GM10248 (cell line): ENCODE results near the gene SETBP1.

Experiments
- CTCF ChIA-PET: fragments of 300-600 bp; sonication (Branson Sonifier 250); formaldehyde crosslinking; extraction: SDS; loops from one replicate; lab custom pipeline; 2021; ENCODE audit warnings: antibody characterized with exemption; lab: Yijun Ruan, JAX
- POLR2A ChIA-PET: fragments of 350-650 bp; sonication (Branson Sonifier 250); formaldehyde crosslinking; extraction: SDS; loops from one replicate; lab custom pipeline; 2020; ENCODE audit warnings: antibody characterized with exemption; lab: Yijun Ruan, JAX
- DNase-seq: peaks from one replicate; pipeline ENCODE4 v3.0.0; 2012; ENCODE audit errors: extremely low spot score
- TF ChIP-seq, protein P1 (sequence below): IDR thresholded peaks from 2 replicates; pipeline ENCODE4 v1.5.1; 2012; ENCODE audit warnings: mild to moderate bottlenecking, low read depth; ENCODE audit errors: extremely low read depth, missing control alignments, control extremely low read depth

SETBP1 gene

DNA sequence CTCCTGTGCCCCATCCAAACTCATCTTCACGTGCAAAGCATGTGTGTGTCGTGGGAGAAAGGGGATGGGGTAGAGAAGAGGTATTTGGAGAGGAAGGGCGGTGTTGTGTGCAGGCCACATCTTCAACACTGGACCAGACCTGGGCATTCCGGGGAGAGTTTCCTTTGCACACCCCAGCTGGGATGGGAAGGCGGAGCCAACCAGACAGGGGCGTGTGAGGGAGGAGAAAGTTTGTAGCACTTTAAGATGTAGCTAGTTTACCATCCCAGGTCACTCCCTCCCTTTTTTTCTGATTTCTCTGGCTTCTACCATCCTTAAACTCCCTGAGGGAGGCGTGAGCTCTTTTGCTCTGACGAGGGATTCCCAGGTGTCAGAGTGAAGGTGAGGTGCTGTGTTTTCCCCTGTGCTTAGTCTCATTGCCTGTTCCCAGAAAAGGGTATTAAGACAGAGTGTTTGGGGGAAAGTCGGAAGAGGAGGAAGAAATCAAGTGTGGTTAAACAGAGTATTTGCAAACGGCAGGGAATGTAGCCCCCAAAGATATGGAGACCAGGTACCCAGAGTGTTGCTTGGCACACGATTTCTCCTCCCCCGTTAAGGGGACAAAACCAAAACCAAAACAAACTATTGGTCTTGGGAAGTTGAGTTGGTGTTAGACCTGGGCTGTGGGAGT lies 1.6 kb downstream of the SETBP1 start:
- CTCF ChIA-PET, result interaction anchor here (0.8 to 1.9 kb wide), 6 partner anchors 10 to 530 kb away, joined by 3 to 10 read pairs (median 3); no protein-coding TSS in a partner anchor
- POLR2A ChIA-PET, result interaction anchor here (0.7 to 1.0 kb wide), 2 partner anchors 11 to 221 kb away, joined by 3 read pairs; no protein-coding TSS in a partner anchor
- TF ChIP-seq, protein P1, sequence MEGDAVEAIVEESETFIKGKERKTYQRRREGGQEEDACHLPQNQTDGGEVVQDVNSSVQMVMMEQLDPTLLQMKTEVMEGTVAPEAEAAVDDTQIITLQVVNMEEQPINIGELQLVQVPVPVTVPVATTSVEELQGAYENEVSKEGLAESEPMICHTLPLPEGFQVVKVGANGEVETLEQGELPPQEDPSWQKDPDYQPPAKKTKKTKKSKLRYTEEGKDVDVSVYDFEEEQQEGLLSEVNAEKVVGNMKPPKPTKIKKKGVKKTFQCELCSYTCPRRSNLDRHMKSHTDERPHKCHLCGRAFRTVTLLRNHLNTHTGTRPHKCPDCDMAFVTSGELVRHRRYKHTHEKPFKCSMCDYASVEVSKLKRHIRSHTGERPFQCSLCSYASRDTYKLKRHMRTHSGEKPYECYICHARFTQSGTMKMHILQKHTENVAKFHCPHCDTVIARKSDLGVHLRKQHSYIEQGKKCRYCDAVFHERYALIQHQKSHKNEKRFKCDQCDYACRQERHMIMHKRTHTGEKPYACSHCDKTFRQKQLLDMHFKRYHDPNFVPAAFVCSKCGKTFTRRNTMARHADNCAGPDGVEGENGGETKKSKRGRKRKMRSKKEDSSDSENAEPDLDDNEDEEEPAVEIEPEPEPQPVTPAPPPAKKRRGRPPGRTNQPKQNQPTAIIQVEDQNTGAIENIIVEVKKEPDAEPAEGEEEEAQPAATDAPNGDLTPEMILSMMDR, result no peak
- peak; percentile 41 for DNase-seq

DNA sequence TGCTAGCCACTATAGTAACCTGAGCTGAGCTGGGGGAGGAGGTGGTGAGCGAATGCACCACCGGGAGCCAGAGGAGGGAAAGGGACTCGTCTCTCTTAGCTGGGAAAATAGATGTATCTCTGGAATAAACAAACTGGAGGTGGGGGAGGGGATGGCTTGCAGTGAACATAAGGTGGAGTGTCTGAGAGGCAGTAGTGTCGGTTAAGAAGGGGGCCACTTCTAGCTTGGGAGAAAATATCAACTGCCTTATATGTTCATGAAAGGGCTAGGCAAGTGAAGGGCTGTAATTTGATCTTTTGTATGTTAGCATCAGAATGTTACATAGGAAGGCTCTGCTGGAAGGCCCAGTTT lies 2.2 kb downstream of the SETBP1 start:
- POLR2A ChIA-PET, result interaction anchor here (0.7 to 1.0 kb wide), 2 partner anchors 10 to 220 kb away, joined by 3 read pairs; no protein-coding TSS in a partner anchor
- TF ChIP-seq, protein P1, result no peak
- CTCF ChIA-PET, result interaction anchor here (0.8 to 1.9 kb wide), 6 partner anchors 9 to 530 kb away, joined by 3 to 10 read pairs (median 3); no protein-coding TSS in a partner anchor
- DNase-seq, result no peak

GRCh38 chr18:44683556-44683955 lies 2.9 kb downstream of the SETBP1 start:
- POLR2A ChIA-PET, result interaction anchor here (1.0 kb wide), 1 partner anchor 9 kb away, joined by 3 read pairs; no protein-coding TSS in a partner anchor
- TF ChIP-seq, protein P1, result no peak
- CTCF ChIA-PET, result interaction anchor here (1.0 to 1.9 kb wide), 3 partner anchors 9 to 529 kb away, joined by 3 to 10 read pairs (median 3); no protein-coding TSS in a partner anchor
- DNase-seq, result no peak

DNA sequence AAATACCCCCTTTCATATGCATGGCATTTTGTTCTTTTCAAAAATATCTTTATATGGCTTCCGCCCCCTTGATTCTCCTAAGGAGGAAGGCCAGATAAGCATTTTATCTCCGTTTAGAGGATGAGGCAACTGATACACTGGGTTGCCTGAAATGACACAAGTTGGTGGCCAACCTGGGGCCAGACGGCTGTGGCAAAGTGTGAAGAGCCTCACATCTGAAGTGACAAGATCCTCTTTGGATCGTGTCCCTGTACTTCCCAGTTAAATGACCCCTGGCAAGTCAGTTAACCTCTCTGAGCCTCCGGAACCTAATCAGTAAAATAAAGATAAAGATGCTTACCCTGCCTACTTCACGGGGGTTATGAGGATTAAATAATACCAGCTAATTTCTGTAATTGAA lies 4.6 kb downstream of the SETBP1 start:
- POLR2A ChIA-PET, result interaction anchor here (0.9 kb wide), 1 partner anchor 38 kb away, joined by 5 read pairs; no protein-coding TSS in a partner anchor
- TF ChIP-seq, protein P1, result no peak
- CTCF ChIA-PET, result interaction anchor here (1.0 to 1.5 kb wide), 5 partner anchors 22 to 528 kb away, joined by 3 to 5 read pairs (median 3); no protein-coding TSS in a partner anchor
- DNase-seq, result no peak

DNA sequence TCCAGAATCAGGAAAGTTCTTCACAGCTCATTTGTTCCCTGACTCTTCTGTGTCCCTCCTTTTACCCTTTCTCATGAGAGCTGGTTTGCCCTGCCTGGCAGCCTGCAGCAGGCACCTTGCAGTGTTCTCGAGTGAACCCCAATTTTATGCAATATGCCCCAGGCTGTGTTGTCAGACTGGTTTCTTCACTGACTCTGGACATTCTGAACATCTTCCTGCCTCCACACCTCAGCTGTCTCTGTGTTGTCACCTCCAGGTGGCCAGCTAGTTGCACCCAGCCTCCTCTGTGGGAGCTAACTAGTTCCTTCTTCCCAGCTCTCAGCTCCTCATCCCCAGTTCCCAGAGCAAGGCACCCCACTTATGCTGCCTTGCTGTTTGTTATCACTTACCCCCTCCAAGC lies 5.5 kb downstream of the SETBP1 start:
- CTCF ChIA-PET, result interaction anchor here (1.0 kb wide), 1 partner anchor 21 kb away, joined by 3 read pairs; no protein-coding TSS in a partner anchor
- POLR2A ChIA-PET, result no interaction called here
- DNase-seq, result no peak
- TF ChIP-seq, protein P1, result no peak

GRCh38 chr18:44687421-44687820 lies 6.7 kb downstream of the SETBP1 start:
- TF ChIP-seq, protein P1, result no peak
- ChIA-PET POLR2A (no interaction called here), CTCF (interaction anchor here (0.6 to 2.1 kb wide), 5 partner anchors 9 to 68 kb away, joined by 3 to 9 read pairs (median 3); no protein-coding TSS in a partner anchor)
- no peak for DNase-seq
